Breast epithelium (tissue), 3 donors: ENCODE results near the gene ADAMTS3.

Experiments
- POLR2A ChIP-seq: fragments of 450-650 bp; IDR thresholded peaks from one replicate; pipeline ENCODE4 v1.6.1; 2016; ENCODE audit warnings: antibody characterized with exemption, mild to moderate bottlenecking, moderate library complexity
- TF ChIP-seq, protein P1 (sequence below), 3 donors: fragments of 450-650 bp; IDR thresholded peaks; one replicate each; pipeline ENCODE4 v1.5.1; 2016 to 2017; ENCODE audit warnings: antibody characterized with exemption in 3 of 3, mild to moderate bottlenecking in 3 of 3, moderate library complexity in 3 of 3

DNA sequence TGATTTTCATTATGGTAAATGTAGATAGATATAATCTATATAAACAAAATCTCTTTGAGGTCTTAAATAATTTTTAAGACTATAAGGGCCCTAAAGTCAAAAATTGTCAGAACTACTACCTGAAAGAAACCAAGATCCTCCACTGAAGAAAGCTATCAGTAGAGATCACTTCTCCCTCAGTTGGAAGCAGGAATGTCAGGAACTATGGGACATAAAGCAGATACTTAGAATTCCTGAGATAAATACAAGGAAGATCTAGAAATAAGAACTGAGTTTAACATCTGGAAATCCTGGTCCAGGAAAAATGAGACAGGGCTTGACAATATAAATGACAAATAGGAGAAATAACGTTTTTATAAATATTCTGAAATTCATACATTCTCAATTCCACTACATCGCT lies 97.2 kb downstream of the ADAMTS3 start:
- TF ChIP-seq, protein P1, sequence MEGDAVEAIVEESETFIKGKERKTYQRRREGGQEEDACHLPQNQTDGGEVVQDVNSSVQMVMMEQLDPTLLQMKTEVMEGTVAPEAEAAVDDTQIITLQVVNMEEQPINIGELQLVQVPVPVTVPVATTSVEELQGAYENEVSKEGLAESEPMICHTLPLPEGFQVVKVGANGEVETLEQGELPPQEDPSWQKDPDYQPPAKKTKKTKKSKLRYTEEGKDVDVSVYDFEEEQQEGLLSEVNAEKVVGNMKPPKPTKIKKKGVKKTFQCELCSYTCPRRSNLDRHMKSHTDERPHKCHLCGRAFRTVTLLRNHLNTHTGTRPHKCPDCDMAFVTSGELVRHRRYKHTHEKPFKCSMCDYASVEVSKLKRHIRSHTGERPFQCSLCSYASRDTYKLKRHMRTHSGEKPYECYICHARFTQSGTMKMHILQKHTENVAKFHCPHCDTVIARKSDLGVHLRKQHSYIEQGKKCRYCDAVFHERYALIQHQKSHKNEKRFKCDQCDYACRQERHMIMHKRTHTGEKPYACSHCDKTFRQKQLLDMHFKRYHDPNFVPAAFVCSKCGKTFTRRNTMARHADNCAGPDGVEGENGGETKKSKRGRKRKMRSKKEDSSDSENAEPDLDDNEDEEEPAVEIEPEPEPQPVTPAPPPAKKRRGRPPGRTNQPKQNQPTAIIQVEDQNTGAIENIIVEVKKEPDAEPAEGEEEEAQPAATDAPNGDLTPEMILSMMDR (IDR thresholded peaks at IDR 0.05): no peak
- no peak for TF ChIP-seq POLR2A
